Stimulated activated CD4-positive, alpha-beta T cell treated with anti-CD3 and anti-CD28 coated beads, Interleukin-12 subunit alpha, Interleukin-12 subunit beta, amount 100 ng/mL, for 24 hours (primary cell): ENCODE results near the gene AGFG2.

ENCODE experiments used
- DNase-seq, 2 experiments: peaks; one replicate each; pipeline ENCODE4 v3.0.0-alpha.2; 2020; ENCODE audit warnings: low read depth in 2 of 2

AGFG2 gene

DNA sequence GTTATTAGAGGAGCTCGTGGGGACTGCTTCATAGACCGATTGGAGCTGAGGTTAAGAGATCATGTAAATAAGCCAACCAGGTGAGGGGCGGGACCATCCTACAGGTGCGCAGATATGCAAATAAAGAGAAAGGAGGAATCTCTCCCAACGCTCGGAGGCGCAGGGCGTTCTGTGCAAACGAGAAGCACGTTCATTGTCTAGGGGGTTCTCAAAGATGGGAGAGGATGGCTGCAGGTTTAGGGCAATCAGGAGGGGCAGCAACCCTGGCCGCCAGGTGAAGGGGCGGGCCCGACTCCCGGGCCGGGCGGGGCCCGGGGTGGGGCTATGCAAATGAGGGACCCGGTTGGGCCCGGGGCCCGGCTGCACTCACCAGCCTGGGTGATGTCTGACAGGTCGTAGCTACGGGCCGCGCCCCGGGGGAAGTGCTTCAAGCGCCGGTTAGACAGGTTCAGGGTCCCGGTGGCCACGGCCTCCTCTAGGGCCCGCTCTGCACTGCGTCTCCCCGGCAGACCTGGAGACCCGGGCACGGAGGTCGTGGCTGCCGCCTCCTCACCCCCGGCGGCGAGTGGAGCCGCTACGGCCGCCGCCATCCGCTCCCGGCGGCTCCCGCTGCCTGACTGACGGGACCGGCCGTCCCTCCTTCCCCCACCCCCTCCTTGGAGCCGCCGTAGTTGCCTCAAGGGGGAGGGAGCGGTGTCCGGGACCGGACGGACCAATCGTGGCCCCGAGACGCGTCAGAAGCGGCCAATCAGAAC lies 46.7 kb downstream of the AGFG2 start, which contains the start of gene LRCH4:
Gene LRCH4, minus strand, starts transcription at position 619 of the 755 bp plus-strand sequence. Its CDS starts 29 bp downstream, at position 590.
- peak in 1 of 2 experiments; percentile 49 for DNase-seq

- DNase-seq, result peak; percentile 99
Measured at GRCh38 chr7:100586266-100587025, 47.4 kb downstream of the AGFG2 start, which contains the start of gene FBXO24. FBXO24 (plus strand) TSS chr7:100586328; CDS start chr7:100586626, 298 bp downstream.

DNA sequence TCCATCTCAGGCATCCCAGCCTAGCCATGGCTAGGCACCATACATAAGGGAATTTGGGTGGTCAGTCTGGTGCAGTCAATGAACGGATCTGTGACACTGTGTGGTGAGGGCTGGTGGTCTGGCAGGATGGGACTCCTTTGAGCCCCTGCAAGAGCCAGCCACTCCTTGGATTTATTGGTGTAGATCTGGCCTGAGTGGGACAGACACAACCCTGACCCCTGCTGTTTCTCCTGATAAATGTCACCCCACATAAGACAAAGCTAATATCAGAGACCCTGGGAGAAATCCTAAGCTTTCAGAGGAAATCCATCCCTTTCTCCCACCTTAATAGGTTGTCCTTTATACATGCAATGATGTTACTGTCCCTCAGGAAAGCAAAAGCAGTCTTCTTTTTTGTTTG lies 49.4 kb downstream of the AGFG2 start:
- no peak for DNase-seq

DNA sequence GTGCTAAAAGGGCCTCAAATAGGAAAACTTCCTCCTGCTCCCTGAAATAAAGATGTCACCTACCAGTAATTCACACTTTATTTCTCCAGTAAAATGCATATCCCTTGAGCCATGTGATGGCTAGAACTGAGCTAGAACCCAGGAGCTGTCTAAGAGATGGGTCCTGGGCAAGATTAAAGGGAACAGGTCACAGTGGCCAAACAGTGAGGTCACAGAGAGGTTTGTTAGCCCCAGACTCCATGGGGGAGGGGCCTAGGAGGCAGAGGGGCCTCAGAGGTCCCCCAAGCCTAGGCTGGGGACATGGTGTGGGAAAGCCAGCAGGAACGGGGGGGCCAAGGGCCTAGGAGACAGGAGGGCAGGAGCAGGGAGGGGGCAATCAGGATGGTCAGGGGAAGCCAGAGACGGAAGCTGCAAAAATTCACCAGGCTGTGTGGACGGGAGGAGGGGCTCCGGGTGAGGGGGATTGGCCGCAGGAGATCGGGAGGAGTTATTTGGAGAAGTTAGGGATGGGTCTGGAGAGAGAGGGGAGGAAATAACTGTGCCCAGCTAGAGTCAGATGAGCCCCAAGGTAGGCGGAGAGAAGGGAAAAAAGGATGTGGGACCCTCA lies 50.4 kb downstream of the AGFG2 start:
- no peak for DNase-seq

DNA sequence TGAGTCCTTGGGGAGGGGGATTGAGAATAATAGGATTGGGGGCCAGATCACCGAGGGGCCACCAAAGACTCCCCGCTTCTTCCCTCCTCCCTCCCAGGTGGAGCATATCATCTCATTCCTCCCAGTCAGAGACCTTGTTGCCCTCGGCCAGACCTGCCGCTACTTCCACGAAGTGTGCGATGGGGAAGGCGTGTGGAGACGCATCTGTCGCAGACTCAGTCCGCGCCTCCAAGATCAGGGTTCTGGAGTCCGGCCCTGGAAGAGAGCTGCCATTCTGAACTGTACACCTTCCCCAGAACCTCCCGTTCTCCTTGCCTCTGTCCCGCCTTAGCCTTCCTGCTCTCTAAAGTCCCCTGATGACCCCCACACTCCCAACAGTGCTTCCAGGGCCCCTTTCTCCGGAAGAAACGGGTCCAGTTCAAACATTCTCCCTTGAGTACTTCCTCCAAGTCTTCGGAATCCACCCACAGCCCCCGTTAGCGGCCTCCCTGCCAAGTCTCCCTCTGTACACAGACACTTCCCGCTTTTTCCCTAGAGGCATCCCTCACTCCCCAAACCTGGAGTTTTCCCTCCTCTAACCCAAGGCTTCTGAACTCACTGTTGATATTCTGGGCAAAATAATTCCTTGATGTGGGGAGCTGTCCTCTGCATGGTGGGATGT lies 51.2 kb downstream of the AGFG2 start:
- DNase-seq, result no peak

DNA sequence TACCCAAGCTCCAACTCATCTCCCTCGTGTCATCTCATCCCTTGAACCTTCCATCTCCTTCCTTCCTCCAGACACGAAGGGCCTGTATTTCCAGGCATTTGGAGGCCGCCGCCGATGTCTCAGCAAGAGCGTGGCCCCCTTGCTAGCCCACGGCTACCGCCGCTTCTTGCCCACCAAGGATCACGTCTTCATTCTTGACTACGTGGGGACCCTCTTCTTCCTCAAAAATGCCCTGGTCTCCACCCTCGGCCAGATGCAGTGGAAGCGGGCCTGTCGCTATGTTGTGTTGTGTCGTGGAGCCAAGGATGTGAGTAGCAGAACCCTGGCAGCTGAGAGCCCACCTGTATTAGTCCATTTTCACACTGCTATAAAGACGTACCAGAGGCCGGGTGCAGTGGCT lies 52.6 kb downstream of the AGFG2 start:
- no peak for DNase-seq

GRCh38 chr7:100595188-100595587 lies 56.2 kb downstream of the AGFG2 start:
- DNase-seq, result no peak

DNA sequence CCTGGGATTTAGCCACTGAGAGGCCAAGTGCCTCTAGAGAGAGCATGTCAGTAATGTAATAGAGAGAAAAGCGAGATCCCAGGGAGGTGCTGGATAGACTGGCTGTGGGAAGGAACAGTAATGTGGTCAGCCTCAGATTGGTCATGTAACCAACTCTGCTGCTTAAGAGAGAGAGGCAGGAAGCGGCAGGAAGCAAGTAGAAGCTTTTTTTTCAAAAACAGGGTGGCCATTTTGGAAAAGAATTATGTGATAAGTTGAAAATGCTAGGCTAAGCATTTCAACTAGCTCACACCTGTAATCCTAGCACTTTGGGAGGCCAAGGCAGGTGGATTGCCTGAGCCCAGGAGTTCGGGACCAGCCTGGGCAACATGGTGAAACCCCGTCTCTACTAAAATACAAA lies 59.4 kb downstream of the AGFG2 start:
- DNase-seq, result no peak

DNA sequence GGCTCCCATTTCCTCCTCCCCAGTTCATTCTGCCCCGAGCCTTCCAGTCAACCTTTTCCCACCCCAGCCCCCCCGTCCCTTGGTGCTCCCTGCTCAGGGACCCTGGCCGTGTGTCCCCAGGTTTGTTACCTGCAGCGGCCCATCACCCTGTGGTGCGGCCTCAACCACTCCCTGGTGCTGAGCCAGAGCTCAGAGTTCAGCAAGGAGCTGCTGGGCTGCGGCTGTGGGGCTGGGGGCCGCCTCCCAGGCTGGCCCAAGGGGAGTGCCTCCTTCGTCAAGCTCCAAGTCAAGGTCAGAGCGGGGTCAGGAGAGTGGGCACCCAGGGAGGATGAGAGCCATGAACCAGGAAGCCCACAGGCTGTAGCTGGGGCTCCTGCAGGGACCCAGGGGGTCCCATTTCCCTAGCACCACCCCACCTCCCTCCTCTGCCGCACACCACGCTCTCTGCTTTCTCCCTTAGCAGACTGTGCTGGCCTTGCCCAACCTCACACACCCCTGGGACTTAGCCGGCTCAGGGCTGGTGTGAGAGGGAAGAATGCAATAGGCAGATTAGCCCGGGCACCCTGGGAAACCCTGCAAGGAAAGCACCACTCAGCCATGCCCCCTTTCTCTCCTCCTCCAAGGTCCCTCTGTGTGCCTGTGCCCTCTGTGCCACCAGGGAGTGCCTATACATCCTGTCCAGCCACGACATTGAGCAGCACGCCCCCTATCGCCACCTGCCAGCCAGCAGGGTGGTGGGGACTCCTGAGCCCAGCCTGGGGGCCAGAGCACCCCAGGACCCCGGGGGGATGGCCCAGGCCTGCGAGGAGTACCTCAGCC lies 61.1 kb downstream of the AGFG2 start:
- no peak for DNase-seq

DNA sequence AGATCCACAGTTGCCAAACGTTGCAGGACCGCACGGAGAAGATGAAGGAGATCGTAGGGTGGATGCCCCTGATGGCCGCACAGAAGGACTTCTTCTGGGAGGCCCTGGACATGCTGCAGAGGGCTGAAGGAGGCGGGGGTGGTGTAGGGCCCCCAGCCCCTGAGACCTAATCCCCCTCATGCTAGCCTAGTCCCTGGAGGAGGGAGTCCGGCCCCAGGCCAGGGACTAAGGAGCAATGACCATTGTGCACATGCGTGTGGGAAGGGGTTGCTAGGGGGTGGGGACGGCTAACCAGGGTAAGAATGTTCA lies 61.7 kb downstream of the AGFG2 start:
- DNase-seq, result no peak

DNA sequence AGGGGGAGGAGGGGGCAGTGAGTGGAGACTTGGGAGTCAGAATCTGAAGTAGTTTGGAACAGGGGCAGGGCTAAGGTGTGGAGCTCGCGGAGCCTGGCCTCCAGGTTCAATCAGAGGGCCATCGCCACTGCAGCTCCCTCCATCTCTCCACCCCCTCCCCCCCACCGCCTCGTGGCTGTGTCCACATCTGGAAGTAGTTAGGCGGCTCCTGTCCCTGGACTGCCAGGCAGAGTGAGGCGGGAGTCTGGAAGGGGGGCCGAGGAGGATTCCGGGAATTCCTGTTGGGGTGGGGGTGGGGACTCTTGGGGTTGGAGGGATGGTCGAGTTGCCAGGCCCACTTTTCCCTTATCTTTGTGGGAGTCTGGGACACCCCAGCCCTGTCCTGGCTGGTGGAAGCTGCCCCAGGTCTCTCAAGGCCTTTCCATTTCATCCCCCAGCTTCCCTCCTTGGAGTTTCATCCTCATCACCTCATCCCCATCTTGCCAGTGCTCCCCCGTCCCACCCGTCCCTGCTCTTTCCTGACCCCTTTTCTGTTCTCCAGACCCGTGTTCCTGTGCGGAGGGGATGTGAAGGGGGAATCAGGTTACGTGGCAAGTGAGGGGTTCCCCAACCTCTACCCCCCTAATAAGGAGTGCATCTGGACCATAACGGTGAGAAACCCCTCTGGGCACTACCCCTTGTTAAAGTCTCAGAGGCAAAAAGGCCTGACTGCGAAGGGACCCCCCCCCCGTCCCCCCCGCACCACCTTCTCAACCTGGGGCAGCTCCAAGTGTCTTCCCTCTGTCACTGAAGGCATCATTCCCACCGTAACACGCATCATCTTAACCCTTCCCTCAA lies 64.1 kb downstream of the AGFG2 start:
- DNase-seq, result no peak

DNA sequence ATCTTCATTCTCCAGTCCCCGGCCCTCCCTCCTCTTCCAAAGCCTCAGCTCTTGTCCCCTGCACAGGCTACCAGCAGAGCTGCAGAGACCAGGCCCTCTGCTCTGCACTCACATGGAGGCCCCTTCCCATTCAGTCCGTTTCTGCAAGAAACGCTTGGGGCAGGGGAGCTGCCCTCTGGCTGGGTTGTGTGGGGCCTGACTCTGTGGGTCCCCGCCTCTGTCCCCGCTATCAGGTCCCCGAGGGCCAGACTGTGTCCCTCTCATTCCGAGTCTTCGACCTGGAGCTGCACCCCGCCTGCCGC lies 64.7 kb downstream of the AGFG2 start:
- no peak for DNase-seq

- DNase-seq, result peak in 1 of 2 experiments; percentile 63
Measured at GRCh38 chr7:100604028-100604975, 65.3 kb downstream of the AGFG2 start.

DNA sequence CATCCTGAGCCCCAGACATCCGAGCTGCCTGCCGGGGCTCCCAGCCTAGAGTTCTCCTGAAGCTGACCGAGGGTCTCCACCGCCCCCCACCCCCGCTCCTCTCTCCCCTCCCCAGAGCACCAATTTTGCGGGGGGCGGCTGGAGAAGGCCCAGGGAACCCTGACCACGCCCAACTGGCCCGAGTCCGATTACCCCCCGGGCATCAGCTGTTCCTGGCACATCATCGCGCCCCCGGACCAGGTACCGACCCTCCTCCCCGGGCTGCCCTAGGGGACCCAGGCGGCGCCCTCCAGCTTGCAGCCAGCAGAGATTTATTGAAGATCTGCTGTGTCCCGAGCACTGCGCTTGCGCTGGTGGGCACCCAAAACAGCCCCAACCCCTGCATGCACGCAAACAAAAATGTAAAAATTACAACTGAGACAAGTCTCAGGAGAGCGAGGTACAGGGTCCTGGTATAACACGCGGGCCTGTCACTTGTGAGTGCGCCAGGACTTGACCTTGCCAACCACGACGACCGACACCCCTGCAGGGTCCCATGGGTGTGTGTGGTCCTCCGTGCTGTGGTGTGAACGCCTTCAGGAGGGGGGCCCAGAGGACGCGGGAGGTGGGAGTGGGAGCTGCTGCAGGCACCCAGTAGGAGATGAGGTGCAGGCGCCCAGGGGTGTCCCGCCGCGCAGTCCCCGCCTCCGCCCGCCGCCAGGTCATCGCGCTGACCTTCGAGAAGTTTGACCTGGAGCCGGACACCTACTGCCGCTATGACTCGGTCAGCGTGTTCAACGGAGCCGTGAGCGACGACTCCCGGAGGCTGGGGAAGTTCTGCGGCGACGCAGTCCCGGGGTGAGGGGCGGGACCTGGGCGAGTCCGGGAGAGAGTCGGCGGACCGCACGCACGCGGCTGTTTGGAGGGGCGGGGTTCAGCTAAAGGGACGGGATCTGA lies 66.2 kb downstream of the AGFG2 start:
- DNase-seq, result peak in 1 of 2 experiments; percentile 46

GRCh38 chr7:100606313-100606712 lies 67.3 kb downstream of the AGFG2 start:
- DNase-seq, result no peak

DNA sequence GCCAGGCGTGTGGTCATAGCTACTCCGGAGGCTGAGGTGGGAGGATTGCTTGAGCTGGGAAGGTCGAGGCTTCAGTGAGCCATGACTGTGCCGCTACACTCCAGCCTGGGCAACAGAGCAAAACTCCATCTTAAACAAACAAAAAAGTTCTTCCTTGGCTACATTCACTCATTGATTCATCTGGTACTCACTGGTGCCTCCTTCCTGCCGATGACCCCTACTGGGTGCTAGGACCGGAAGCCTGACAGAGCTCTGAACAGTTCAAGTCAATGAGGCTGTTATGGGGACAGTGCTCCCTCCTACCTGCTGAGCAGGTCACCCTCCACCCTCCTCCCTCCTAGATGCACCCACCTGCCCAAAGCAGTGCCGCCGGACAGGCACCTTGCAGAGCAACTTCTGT lies 68.1 kb downstream of the AGFG2 start:
- DNase-seq, result no peak

DNA sequence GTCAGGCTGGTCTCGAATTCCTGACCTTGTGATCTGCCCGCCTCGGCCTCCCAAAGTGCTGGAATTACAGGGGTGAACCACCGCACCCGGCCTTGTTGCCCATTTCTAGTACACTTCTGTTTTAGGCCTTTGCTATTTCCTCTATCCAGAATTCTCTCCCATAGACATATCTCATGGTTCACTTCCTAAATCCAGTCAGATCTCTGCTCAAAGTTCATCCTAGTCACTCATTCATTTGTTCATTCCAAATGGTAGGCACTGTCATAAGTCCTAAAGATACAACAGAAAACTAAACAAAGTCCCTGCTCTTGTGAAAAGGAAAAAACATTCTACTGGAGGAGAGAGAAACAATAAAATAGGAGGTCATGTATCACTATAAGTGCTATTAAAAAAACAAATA lies 71.0 kb downstream of the AGFG2 start:
- DNase-seq, result no peak

DNA sequence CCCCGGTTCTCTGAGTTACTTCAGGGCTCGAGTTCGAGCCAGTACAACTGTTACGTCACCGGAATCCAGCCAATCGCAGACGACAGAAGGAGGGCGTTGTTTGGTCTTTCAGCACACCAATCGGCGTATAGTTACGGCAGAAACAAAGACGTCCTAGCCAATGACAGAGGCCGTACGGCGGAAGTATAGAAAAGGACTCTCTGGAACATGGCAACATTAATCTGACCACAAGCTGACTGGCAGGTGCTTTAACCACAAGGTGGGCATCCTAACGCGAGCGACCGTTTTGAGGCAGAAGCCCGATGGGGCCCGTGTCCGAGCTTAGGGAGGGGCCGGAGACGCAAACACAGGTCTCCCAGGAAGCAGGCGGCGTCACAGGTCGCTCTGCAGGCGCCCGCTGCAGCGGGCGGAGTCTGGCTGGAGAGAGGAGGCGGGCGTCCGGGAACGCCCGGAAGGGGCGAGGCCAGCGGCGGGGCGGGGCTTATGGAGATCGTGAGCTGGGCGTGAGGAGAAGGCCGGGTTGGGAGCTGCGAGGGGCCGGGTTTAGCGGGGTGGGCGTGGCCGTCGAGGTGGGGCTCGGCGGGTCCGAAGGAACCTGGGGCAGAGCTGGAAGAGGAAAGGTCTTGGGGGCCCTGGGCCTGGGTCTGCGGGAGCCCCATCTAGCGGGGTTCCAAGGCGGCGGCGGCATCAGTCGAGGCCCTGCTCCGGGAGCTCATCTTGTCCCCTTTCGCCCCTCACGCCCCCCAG lies 73.2 kb downstream of the AGFG2 start, which contains the start of gene MOSPD3:
Gene MOSPD3, plus strand, starts transcription at position 558 of the 747 bp plus-strand sequence. CDS start 252 bp downstream, outside the sequence.
- DNase-seq, result peak; percentile 97 to 98
